H1 (cell line): ENCODE results near the gene SOX13. TPM values are rescaled to one million over a fixed set of nuclear protein-coding genes. Genes with fewer than 3 reads are reported as not detected.
A peak's percentile ranks its signal among the peaks of the same experiment; 100 is the strongest.

Experiments used
- CTCF ChIA-PET: fragments of 300-600 bp; sonication (Branson Sonifier 250); formaldehyde crosslinking; loops from one replicate; lab custom pipeline; 2021; ENCODE audit not compliant: partially characterized antibody; lab: Charles Lee
- POLR2A ChIA-PET: fragments of 300-600 bp; sonication (Branson Sonifier 250); formaldehyde crosslinking; loops from one replicate; lab custom pipeline; 2021; ENCODE audit warnings: inconsistent platforms; ENCODE audit not compliant: partially characterized antibody; lab: Charles Lee
- DNase-seq, 2 experiments: peaks; one replicate each; pipeline versions ENCODE4 v3.0.0 to v3.0.0-alpha.2; 2010 to 2022; ENCODE audit warnings: low spot score in 2 of 2, low read depth in 1 of 2, mixed read lengths in 1 of 2
- FAIRE-seq: peaks from 2 replicates; lab custom pipeline; 2011; peaks lifted over from hg19 to GRCh38; lab: Jason Lieb, UNC
- H2AFZ ChIP-seq: 2 replicates; pipeline ENCODE4 v1.8.1; 2012; ENCODE audit warnings: low read length, inconsistent platforms
- H2AK5ac ChIP-seq: 2 replicates; pipeline ENCODE4 v1.6.1; 2013; ENCODE audit warnings: low read depth, low read length
- H2BK120ac ChIP-seq: replicated peaks from 2 replicates; pipeline ENCODE3; 2013; ENCODE audit warnings: low read depth, low read length, inconsistent platforms
- H2BK12ac ChIP-seq: 2 replicates; pipeline ENCODE4 v1.6.1; 2013; ENCODE audit warnings: low read depth, low read length
- H2BK15ac ChIP-seq: 2 replicates; pipeline ENCODE4 v1.6.1; 2013; ENCODE audit warnings: low read length
- H2BK20ac ChIP-seq: 2 replicates; pipeline ENCODE4 v1.6.1; 2013; ENCODE audit warnings: low read length
- H2BK5ac ChIP-seq: 2 replicates; pipeline ENCODE4 v1.6.1; 2013; ENCODE audit warnings: low read depth, low read length
- H3K14ac ChIP-seq: 2 replicates; pipeline ENCODE4 v1.6.1; 2013; ENCODE audit warnings: inconsistent platforms; ENCODE audit not compliant: insufficient read length
- H3K18ac ChIP-seq: 2 replicates; pipeline ENCODE4 v1.6.1; 2013; ENCODE audit warnings: low read length; ENCODE audit errors: extremely low read depth
- H3K23ac ChIP-seq: 2 replicates; pipeline ENCODE4 v1.6.1; 2013; ENCODE audit warnings: inconsistent platforms; ENCODE audit not compliant: insufficient read length
- H3K23me2 ChIP-seq: 2 replicates; pipeline ENCODE4 v1.6.1; 2013; ENCODE audit warnings: low read depth, low read length
- H3K27ac ChIP-seq: 2 replicates; pipeline ENCODE4 v1.6.1; 2011; ENCODE audit warnings: low read depth, low read length, inconsistent platforms
- H3K27me3 ChIP-seq, 4 experiments: replicated peaks in 1 of 4; 1 replicate in 1 of 4; 2 replicates in 3 of 4; pipeline versions ENCODE4 v1.6.1 to v1.8.1; 2011 to 2013; ENCODE audit warnings: low read length in 3 of 4, mild to moderate bottlenecking in 3 of 4, inconsistent platforms in 2 of 4, mixed read lengths in 2 of 4, moderate library complexity in 1 of 4; ENCODE audit not compliant: control insufficient read depth in 3 of 4, insufficient read depth in 3 of 4; ENCODE audit errors: extremely low read depth in 1 of 4
- H3K36me3 ChIP-seq, 4 experiments: 2 replicates each; pipeline versions ENCODE4 v1.6.1 to v1.8.1; 2011 to 2013; ENCODE audit warnings: mild to moderate bottlenecking in 4 of 4, low read length in 3 of 4, moderate library complexity in 2 of 4, control low read depth in 1 of 4, inconsistent platforms in 1 of 4; ENCODE audit not compliant: insufficient read depth in 4 of 4, control insufficient read depth in 2 of 4
- H3K4ac ChIP-seq: replicated peaks from 2 replicates; pipeline ENCODE3; 2013; ENCODE audit warnings: low read length, low read depth, mixed read lengths, inconsistent platforms; ENCODE audit not compliant: insufficient read length
- H3K4me1 ChIP-seq, 4 experiments: replicated peaks in 1 of 4; 1 replicate in 1 of 4; 2 replicates in 3 of 4; pipeline versions ENCODE4 v1.6.1 to v1.8.1; 2011 to 2013; ENCODE audit warnings: low read length in 3 of 4, inconsistent platforms in 2 of 4, mixed read lengths in 1 of 4; ENCODE audit not compliant: insufficient read depth in 4 of 4, control insufficient read depth in 3 of 4
- H3K4me2 ChIP-seq, 2 experiments: 2 replicates each; pipeline versions ENCODE4 v1.6.1 to v1.8.1; 2011 to 2013; ENCODE audit warnings: low read depth in 2 of 2, low read length in 2 of 2, control low read depth in 1 of 2, inconsistent platforms in 1 of 2, mild to moderate bottlenecking in 1 of 2; ENCODE audit not compliant: insufficient read depth in 1 of 2
- H3K4me3 ChIP-seq, 4 experiments: fragments of 200-600, 300-600 bp in 1 of 4; sonication (generic), shearing (Covaris generic), sonication (Bioruptor Twin) in 1 of 4; 2 replicates each; pipeline versions ENCODE4 v1.5.1 to v1.8.1; 2011 to 2016; ENCODE audit warnings: low read length in 4 of 4, low read depth in 3 of 4, control low read depth in 2 of 4, inconsistent platforms in 2 of 4, mild to moderate bottlenecking in 2 of 4, mixed read lengths in 1 of 4, moderate library complexity in 1 of 4; ENCODE audit not compliant: insufficient read depth in 2 of 4; ENCODE audit errors: extremely low read depth in 1 of 4
- H3K56ac ChIP-seq: replicated peaks from 2 replicates; pipeline ENCODE3; 2013; ENCODE audit warnings: low read depth, mild to moderate bottlenecking, mixed read lengths, low read length, inconsistent platforms; ENCODE audit not compliant: insufficient read length
- H3K79me1 ChIP-seq: 2 replicates; pipeline ENCODE4 v1.6.1; 2013; ENCODE audit warnings: low read depth, low read length, control low read depth
- H3K79me2 ChIP-seq, 2 experiments: 2 replicates each; pipeline versions ENCODE4 v1.6.1 to v1.8.1; 2012 to 2013; ENCODE audit warnings: low read length in 2 of 2, mild to moderate bottlenecking in 2 of 2, inconsistent platforms in 1 of 2; ENCODE audit not compliant: insufficient read depth in 2 of 2, control insufficient read depth in 1 of 2
- H3K9ac ChIP-seq, 4 experiments: replicated peaks in 1 of 4; 1 replicate in 1 of 4; 2 replicates in 3 of 4; pipeline versions ENCODE4 v1.6.1 to v1.8.1; 2011 to 2013; ENCODE audit warnings: low read depth in 3 of 4, low read length in 3 of 4, control low read depth in 2 of 4, mild to moderate bottlenecking in 2 of 4, moderate library complexity in 2 of 4, inconsistent platforms in 1 of 4; ENCODE audit errors: extremely low read depth in 1 of 4
- H3K9me3 ChIP-seq, 2 experiments: 2 replicates each; pipeline versions ENCODE4 v1.6.1 to v1.8.1; 2012 to 2013; ENCODE audit warnings: mild to moderate bottlenecking in 2 of 2, moderate library complexity in 2 of 2, control low read depth in 1 of 2, inconsistent platforms in 1 of 2, low read depth in 1 of 2, low read length in 1 of 2, mixed read lengths in 1 of 2; ENCODE audit not compliant: insufficient read depth in 2 of 2
- H4K20me1 ChIP-seq, 2 experiments: replicated peaks in 1 of 2; 2 replicates each; pipeline versions ENCODE3 to v1.8.1; 2011 to 2013; ENCODE audit warnings: inconsistent platforms in 2 of 2, low read length in 2 of 2, mild to moderate bottlenecking in 1 of 2; ENCODE audit not compliant: insufficient read depth in 2 of 2, control insufficient read depth in 1 of 2
- H4K5ac ChIP-seq: 2 replicates; pipeline ENCODE4 v1.6.1; 2013; ENCODE audit warnings: low read length, low read depth, mixed read lengths, inconsistent platforms; ENCODE audit not compliant: insufficient read length
- H4K8ac ChIP-seq: 2 replicates; pipeline ENCODE4 v1.8.0; 2013; ENCODE audit warnings: mild to moderate bottlenecking, moderate library complexity, low read length, inconsistent platforms; ENCODE audit not compliant: insufficient read depth; ENCODE audit errors: extremely low read depth
- H4K91ac ChIP-seq: replicated peaks from 2 replicates; pipeline ENCODE3; 2013; ENCODE audit warnings: low read length, mixed read lengths, inconsistent platforms; ENCODE audit not compliant: insufficient read length
- BRCA1 ChIP-seq: IDR thresholded peaks from 2 replicates; pipeline ENCODE4 v1.6.1; 2012; ENCODE audit warnings: low read depth, low read length, improper control_type of control experiment
- E2F6 ChIP-seq: IDR thresholded peaks from 2 replicates; pipeline ENCODE4 v1.6.1; 2012; ENCODE audit warnings: inconsistent platforms
- GABPA ChIP-seq: IDR thresholded peaks from 2 replicates; pipeline ENCODE4 v1.6.1; 2011; ENCODE audit warnings: mild to moderate bottlenecking, low read length, moderate library complexity, borderline replicate concordance; ENCODE audit not compliant: insufficient read depth
- JUND ChIP-seq: IDR thresholded peaks from 2 replicates; pipeline ENCODE4 v1.6.1; 2011; ENCODE audit warnings: mild to moderate bottlenecking, improper control_type of control experiment, low read length
- RFX5 ChIP-seq: IDR thresholded peaks from 2 replicates; pipeline ENCODE4 v1.6.1; 2011; ENCODE audit warnings: low read depth, low read length, improper control_type of control experiment, borderline replicate concordance
- SAP30 ChIP-seq: fragments of 300-600 bp; sonication (generic); IDR thresholded peaks from 2 replicates; pipeline ENCODE4 v1.7.1; 2012; ENCODE audit warnings: low read length, moderate library complexity, mild to moderate bottlenecking, inconsistent platforms; ENCODE audit not compliant: insufficient read depth, insufficient replicate concordance
- SIN3A ChIP-seq, 2 experiments: IDR thresholded peaks in 1 of 2; conservative IDR thresholded peaks in 1 of 2; 2 replicates each; pipeline ENCODE4 v1.6.1; 2011 to 2012; ENCODE audit warnings: low read length in 2 of 2, improper control_type of control experiment in 1 of 2, low read depth in 1 of 2, mild to moderate bottlenecking in 1 of 2
- SIX5 ChIP-seq: IDR thresholded peaks from 2 replicates; pipeline ENCODE4 v1.6.1; 2011; ENCODE audit warnings: mild to moderate bottlenecking, low read depth, low read length
- SRF ChIP-seq: IDR thresholded peaks from 2 replicates; pipeline ENCODE4 v1.6.1; 2011; ENCODE audit warnings: mild to moderate bottlenecking, low read depth, low read length, moderate library complexity
- TAF1 ChIP-seq: IDR thresholded peaks from 2 replicates; pipeline ENCODE4 v1.6.1; 2011; ENCODE audit warnings: mild to moderate bottlenecking, low read depth, low read length
- TAF7 ChIP-seq: optimal IDR thresholded peaks from 2 replicates; pipeline ENCODE3; 2011; ENCODE audit warnings: low read depth, mild to moderate bottlenecking, inconsistent platforms, low read length, moderate library complexity, borderline replicate concordance
- WGBS, 2 experiments: shearing (Covaris generic) in 1 of 2; methylation state at CpG; one replicate each; pipeline versions ENCODE4 v1.1.6 to v1.1.7; 2013 to 2015; ENCODE audit warnings: low lambda C conversion rate in 2 of 2, mixed read lengths in 2 of 2, inconsistent platforms in 1 of 2, low coverage in 1 of 2, missing lambda C conversion rate in 1 of 2; ENCODE audit not compliant: insufficient replicate concordance in 2 of 2, insufficient coverage in 1 of 2, insufficient read length in 1 of 2; ENCODE audit errors: extremely low coverage in 1 of 2, missing lambda C conversion rate in 1 of 2; 5-methylcytosine and 5-hydroxymethylcytosine counted together
- polyA plus RNA-seq, 7 experiments: library from polyadenylated mRNA; depleted of rRNA in 3 of 7; stranded (reverse) in 5 of 7; unstranded in 2 of 7; fragments of >200 nt in 5 of 7; fragments of 200-250 nt in 2 of 7; gene quantifications; 1 replicate in 5 of 7; 2 replicates in 1 of 7; 4 replicates in 1 of 7; pipeline versions ENCODE4 v1.2.1 to v1.2.3, GENCODE V29; 2011 to 2013; ENCODE audit warnings: missing spikeins in 2 of 7, mixed read lengths in 2 of 7
- total RNA-seq: library from RNA; stranded (reverse); fragmentation: NEBNext Ultra II Directional; extraction: Animal tissue kit (Norgen Biotek cat#: 25700); gene quantifications from 2 replicates; pipeline ENCODE4 v1.2.1, GENCODE V29; 2021

The SOX13 gene
- total and polyA plus RNA-seq, 2 of the 8 experiments (the other 6 are each of a cell fraction or from before 2014, with no cell fraction given): 113 to 173 TPM

DNA sequence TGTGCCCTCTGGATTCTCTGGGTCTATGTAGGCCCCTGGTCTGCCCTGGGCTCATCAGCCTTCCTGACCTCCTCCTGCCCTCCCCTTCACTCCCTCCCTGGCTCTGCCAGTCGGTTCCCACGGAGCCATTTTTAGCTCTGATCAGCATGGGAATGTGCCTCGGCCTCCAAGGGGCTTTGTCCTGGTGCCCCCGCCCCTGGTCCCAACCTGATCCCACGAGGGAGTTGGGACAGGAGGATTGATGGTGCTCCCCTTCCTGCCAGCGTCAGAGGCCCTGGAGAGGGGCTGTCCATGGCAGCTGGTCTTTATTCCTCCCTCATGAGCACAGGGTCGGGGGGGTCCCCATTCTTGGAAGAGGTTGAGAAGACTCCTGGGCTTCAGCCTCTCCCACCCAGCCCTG lies 54.0 kb downstream of the SOX13 start:
- POLR2A ChIA-PET: interaction anchor here (1.7 to 13.3 kb wide), 3 partner anchors 9 to 260 kb away, joined by 4 to 174 read pairs (median 9); partner anchors contain the start of gene SNRPE
- H3K9me3 ChIP-seq: no peaks in the 10 kb centered on the region
- no peak overlapping the region for H2BK120ac ChIP-seq
- FAIRE-seq (no peak), DNase-seq (peak in 1 of 2 experiments; percentile 69)
- H2AFZ ChIP-seq: no peak overlapping the region
- no peak overlapping the region for H2BK12ac ChIP-seq
- H4K20me1 ChIP-seq: peaks cover 5 to 19% of the 10 kb centered on the region in 2 experiments
- H3K23ac ChIP-seq: no peak overlapping the region
- H2BK5ac ChIP-seq: peak overlapping the region; percentile 41
- H3K79me1 ChIP-seq: peaks cover 4% of the 10 kb centered on the region; the same call in 1 of the 2 replicates
- CTCF ChIA-PET: interaction anchor here (1.0 to 11.3 kb wide), 16 partner anchors 13 to 268 kb away, joined by 3 to 261 read pairs (median 8); partner anchors contain the start of genes ETNK2 and SOX13
- H3K4me1 ChIP-seq: peaks cover 4 to 28% (median 8%) of the 10 kb centered on the region in 4 experiments
- H4K91ac ChIP-seq: no peak overlapping the region
- H2BK15ac ChIP-seq: no peak overlapping the region
- no peak overlapping the region; a peak in 1 of 4 replicates for H3K4me2 ChIP-seq
- 92% methylated on average over 6 of the region's 7 CpGs; no CpG with 5 or more reads in 1 of the 2 experiments for WGBS, 2 experiments
- no peak overlapping the region for H3K4me3 ChIP-seq
- H3K79me2 ChIP-seq: 0 out of 4 replicates have a peak, but pooled peaks cover 0 to 5% of the 10 kb centered on the region in 2 experiments
- no peak overlapping the region for H4K5ac ChIP-seq
- H3K9ac ChIP-seq: no peak overlapping the region
- no peaks in the 10 kb centered on the region for H3K27me3 ChIP-seq
- no peak overlapping the region for H3K56ac ChIP-seq
- no peak overlapping the region for H2AK5ac ChIP-seq
- H3K23me2 ChIP-seq: no peaks in the 10 kb centered on the region
- H3K4ac ChIP-seq: no peak overlapping the region
- H3K14ac ChIP-seq: no peak overlapping the region
- no peak overlapping the region for H3K27ac ChIP-seq
- H4K8ac ChIP-seq: peak overlapping the region; percentile 4; the same call in 1 of the 2 replicates
- TF ChIP-seq GABPA: no peak
- TF ChIP-seq SIN3A (conservative IDR thresholded peaks at IDR 0.05 in 1 of 2, IDR thresholded peaks at IDR 0.05 in 1 of 2; ENCODE audit: low read depth in 1 of 2, low read length in 2 of 2): no peak
- TF ChIP-seq JUND: no peak
- TF ChIP-seq RFX5: no peak
- no peak for TF ChIP-seq SRF
- no peak for TF ChIP-seq TAF7
- TF ChIP-seq TAF1: no peak
- TF ChIP-seq SAP30: no peak
- TF ChIP-seq SIX5: no peak
- no peak for TF ChIP-seq BRCA1
- TF ChIP-seq E2F6: no peak
- no peak overlapping the region for H3K18ac ChIP-seq
- H3K36me3 ChIP-seq: peaks cover 8 to 43% (median 38%) of the 10 kb centered on the region in 4 experiments
- no peak overlapping the region for H2BK20ac ChIP-seq
